Endothelial cell of umbilical vein (primary cell): ENCODE measurements around the gene TMEM254.

Experiments
- EZH2 ChIP-seq: IDR thresholded peaks from 2 replicates; pipeline ENCODE4 v1.6.1; 2012; ENCODE audit warnings: borderline replicate concordance, low read depth, mild to moderate bottlenecking, moderate library complexity, low read length, inconsistent platforms; ENCODE audit not compliant: severe bottlenecking
- FOS ChIP-seq: IDR thresholded peaks from 2 replicates; pipeline ENCODE4 v1.6.1; 2011; ENCODE audit warnings: mild to moderate bottlenecking, low read length, moderate library complexity, borderline replicate concordance; ENCODE audit not compliant: insufficient read depth
- GATA2 ChIP-seq: IDR thresholded peaks from 2 replicates; pipeline ENCODE4 v1.7.0; 2011; ENCODE audit warnings: low read depth, mild to moderate bottlenecking, moderate library complexity, mixed read lengths, low read length; ENCODE audit not compliant: insufficient read length, insufficient read depth
- JUN ChIP-seq: IDR thresholded peaks from 2 replicates; pipeline ENCODE4 v1.6.1; 2011; ENCODE audit warnings: borderline replicate concordance, low read depth; ENCODE audit not compliant: insufficient read length, insufficient read depth
- MYC ChIP-seq: IDR thresholded peaks from one replicate; pipeline ENCODE4 v1.6.1; 2011; ENCODE audit warnings: mild to moderate bottlenecking, low read depth, low read length
- POLR2A ChIP-seq: IDR thresholded peaks from 2 replicates; pipeline ENCODE4 v1.6.1; 2012; ENCODE audit warnings: low read depth, mild to moderate bottlenecking, control low read depth, low read length
- POLR2AphosphoS5 ChIP-seq: IDR thresholded peaks from 2 replicates; pipeline ENCODE4 v1.6.1; 2012; ENCODE audit warnings: low read depth, mild to moderate bottlenecking, control low read depth, low read length, moderate library complexity; ENCODE audit not compliant: insufficient read depth
- TF ChIP-seq, protein P1 (sequence below), 2 donors: IDR thresholded peaks; 1 replicate in 1 of 2; 2 replicates in 1 of 2; pipeline ENCODE4 v1.5.1; 2011; ENCODE audit warnings: low read length in 2 of 2, mild to moderate bottlenecking in 2 of 2, moderate library complexity in 2 of 2, control low read depth in 1 of 2, inconsistent platforms in 1 of 2, low read depth in 1 of 2; ENCODE audit not compliant: insufficient read depth in 1 of 2; ENCODE audit errors: extremely low read depth in 1 of 2
- TF ChIP-seq, protein P2 (sequence below): IDR thresholded peaks from 2 replicates; pipeline ENCODE4 v1.6.1; 2011; ENCODE audit not compliant: insufficient read depth, insufficient read length

DNA sequence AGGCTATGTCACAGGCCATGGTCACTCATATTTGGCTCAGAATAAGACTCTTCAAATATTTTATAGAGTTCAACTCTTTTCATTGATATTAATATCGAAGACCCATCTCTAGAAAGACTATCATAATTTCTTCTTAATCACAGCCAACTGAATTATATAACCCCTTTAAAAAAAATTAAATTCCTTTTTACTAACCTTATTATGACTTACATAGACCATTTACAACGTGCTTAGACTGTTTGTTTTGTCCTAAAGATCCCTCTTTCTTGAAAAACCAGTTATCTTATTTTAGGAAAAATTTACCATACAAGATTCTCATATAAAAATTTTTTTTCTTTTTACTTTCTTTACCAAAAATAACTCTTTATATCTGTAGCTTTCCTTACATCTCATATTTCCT, 10.2 kb upstream of the TMEM254 start:
- no peak for TF ChIP-seq EZH2
- TF ChIP-seq, protein P1, sequence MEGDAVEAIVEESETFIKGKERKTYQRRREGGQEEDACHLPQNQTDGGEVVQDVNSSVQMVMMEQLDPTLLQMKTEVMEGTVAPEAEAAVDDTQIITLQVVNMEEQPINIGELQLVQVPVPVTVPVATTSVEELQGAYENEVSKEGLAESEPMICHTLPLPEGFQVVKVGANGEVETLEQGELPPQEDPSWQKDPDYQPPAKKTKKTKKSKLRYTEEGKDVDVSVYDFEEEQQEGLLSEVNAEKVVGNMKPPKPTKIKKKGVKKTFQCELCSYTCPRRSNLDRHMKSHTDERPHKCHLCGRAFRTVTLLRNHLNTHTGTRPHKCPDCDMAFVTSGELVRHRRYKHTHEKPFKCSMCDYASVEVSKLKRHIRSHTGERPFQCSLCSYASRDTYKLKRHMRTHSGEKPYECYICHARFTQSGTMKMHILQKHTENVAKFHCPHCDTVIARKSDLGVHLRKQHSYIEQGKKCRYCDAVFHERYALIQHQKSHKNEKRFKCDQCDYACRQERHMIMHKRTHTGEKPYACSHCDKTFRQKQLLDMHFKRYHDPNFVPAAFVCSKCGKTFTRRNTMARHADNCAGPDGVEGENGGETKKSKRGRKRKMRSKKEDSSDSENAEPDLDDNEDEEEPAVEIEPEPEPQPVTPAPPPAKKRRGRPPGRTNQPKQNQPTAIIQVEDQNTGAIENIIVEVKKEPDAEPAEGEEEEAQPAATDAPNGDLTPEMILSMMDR (IDR thresholded peaks at IDR 0.05; ENCODE audit: extremely low read depth in 1 of 2, insufficient read depth in 1 of 2, low read depth in 1 of 2, low read length in 2 of 2): no peak
- TF ChIP-seq GATA2: no peak
- no peak for TF ChIP-seq POLR2A
- no peak for TF ChIP-seq MYC
- no peak for TF ChIP-seq POLR2AphosphoS5
- TF ChIP-seq, protein P2, sequence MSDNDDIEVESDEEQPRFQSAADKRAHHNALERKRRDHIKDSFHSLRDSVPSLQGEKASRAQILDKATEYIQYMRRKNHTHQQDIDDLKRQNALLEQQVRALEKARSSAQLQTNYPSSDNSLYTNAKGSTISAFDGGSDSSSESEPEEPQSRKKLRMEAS: no peak
- no peak for TF ChIP-seq JUN
- TF ChIP-seq FOS: no peak
